GM18909 (cell line): ENCODE data around the gene LRRC63.
A peak's percentile ranks its signal among the peaks of the same experiment; 100 is the strongest.

Experiments
- ATAC-seq: cut with Tn5 transposase; IDR thresholded peaks from one replicate; pipeline ENCODE4 v1.9.1; 2021; ENCODE audit warnings: mild to moderate bottlenecking; ENCODE audit not compliant: unreplicated experiment, poor library complexity

Gene LRRC63

DNA sequence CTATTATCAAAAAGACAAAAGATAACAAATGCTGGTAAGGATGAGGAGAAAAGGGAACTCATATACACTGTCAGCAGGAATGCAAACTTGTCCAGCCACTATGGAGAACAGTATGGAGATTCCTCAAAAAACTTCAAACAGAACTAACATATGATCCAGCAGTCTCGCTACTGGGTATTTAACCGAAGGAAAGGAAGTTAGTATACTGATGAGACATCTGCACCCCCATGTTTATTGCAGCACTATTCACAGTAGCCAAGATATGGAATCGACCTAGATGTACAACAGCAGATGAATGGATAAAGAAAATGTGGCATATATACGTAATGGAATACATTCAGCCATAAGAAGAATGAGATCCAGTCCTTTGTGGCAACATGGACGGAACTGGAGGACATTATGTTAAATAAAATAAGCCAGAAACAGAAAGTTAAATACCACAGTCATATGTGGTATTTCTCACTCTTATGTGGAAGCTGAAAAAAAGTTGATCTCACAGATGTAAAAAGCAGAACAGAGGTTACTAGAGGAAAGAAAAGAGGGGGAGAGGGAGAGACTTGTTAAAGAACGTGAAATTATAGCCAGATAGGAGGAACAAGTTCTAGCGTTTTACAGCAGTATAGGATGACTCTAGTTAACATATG is 92.1 kb downstream of the LRRC63 start:
- ATAC-seq, result no peak

DNA sequence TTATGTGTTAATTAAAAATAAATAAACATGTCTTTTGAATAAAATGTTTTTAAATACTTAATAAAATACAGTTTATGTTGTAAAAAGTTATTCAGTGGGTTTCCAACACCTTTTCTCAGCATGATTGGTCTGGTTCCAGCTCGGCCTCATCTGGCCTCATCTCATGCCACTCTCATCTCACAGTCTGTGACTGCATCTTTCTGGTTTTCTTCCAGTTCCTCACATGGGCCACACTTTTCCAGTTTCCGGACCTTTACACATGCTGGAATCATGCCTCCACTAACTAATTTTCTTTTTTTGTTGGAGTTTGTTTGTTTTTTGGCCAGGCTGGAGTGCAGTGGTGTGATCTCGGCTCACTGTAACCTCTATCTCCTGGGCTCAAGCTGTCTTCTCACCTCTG is 92.8 kb downstream of the LRRC63 start:
- no peak for ATAC-seq

DNA sequence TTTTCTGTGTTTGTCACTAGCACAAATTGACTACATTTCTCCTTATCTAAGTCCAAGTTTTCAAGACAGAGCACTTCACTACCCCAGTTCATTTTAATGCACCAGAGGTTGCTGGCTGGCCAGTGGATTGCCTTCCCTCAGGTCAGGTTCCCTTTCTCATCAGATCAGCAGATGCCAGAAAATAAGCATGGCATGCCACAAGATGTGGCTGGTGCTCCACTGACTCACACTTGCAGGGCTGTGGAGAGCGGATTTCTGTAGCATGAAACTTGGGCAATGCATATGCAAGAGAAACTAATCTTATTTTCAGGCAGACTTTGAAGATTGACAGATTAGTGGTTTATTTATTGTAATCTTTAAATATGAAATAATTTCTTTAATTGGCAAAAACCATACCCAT is 95.8 kb downstream of the LRRC63 start:
- ATAC-seq, result no peak

DNA sequence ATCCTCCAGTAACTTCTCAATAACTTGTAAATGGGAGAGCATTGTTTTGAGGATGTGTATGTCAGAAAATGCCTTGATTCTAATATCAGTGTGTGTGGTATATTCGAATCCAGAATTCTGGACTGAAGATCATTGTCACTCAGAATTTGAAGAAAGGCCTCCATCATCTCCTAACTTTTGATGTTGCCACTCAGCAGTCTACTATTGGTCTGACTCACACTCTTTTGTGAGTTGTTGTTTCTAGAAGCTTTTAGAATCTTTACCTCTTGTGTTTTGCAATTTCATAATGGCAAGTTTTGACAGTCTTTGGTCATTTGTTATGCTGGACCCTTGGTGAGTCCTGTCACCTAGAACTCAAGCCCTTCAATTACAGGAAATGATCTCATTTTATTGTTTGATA is 98.3 kb downstream of the LRRC63 start:
- ATAC-seq, result no peak

DNA sequence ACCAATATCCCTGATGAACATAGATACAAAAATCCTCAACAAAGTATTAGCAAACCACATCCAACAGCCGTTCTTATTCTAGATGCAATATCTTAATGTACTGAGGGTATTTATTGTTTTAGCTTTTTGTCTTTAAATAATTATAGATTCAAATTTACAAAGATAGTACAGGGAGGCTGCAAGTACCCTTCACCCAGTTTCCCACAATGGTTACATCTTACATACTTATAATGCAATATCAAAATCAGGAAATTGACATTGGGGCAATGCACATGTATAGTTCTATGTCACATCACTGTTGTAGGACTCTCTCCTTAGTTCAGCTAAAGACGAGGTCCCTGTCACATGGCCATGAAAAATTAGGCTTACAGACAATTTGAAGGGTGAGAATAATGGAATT is 99.5 kb downstream of the LRRC63 start:
- ATAC-seq, result no peak

DNA sequence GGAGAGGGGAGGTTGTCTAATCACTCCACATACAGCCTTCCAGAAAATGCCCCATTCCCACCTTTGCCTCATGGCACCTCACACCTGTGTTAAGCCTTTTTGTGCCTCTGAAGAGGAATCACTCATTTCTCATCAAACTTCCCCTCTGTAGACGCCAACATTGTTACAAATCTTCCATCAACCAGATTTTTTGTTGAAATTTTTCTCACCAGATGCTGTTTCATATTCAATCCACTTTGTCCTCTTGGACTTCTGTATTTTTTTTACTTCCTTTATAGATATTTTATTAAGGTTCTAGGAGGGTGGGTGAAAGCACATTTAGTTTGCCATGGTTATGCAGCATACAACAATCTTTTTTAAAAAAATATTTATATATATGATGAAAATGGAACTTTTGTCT is 101.3 kb downstream of the LRRC63 start:
- no peak for ATAC-seq

DNA sequence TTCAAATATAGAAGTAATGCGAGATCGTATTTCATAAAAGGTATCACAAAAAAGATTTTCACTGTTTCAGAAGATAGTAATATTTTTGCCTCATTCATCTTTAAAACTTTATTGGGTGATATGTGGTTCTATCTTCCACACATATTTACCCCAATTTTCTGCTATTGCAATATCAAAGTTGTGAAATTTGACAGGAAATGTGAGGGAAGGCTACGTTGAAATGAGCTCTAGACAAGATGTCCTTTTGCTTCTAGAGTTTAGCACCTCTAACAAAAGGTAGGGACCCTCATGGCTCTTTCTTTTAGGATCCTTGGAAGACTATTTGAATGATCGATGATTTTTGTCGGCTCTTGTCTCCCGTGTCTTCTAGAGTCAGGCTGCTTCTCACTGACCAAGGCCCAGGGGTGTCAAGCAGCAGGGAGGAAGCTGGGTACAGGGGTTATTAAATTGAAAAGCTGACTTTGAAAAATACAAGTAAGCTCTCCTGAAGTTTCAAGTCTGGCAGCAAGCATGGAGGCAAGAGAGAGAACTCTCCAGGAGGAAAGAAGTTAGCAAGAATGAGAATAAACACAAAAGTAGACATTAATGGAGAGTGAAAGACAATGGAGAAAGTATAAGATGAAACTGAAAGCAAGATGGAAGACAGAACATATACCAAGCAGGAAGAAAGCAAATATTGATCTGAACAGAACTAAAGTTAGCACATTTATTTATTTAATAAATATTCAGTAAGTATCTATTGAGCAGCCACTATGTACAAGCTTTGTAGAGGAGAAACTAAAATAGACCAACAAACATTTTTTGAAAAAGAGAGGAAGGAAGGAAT is 101.9 kb downstream of the LRRC63 start:
- ATAC-seq, result no peak

DNA sequence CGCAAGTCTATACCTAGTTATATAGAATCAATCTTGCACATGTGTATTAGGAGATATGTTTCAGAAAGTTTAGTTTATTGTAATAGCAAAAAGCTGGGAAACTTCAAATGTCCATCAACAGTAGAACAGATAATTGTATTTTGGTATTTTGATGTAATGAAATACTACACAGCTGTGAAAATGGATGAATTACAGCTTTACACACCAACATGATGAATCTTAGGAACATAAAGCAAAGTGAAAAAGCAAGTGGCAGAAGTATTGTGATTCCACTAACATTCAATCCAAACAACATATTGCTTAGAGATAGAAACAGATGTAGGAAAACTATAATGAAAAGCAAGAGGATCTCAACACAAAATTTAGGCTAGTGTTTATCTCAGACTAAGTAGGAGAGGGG is 102.9 kb downstream of the LRRC63 start:
- no peak for ATAC-seq

DNA sequence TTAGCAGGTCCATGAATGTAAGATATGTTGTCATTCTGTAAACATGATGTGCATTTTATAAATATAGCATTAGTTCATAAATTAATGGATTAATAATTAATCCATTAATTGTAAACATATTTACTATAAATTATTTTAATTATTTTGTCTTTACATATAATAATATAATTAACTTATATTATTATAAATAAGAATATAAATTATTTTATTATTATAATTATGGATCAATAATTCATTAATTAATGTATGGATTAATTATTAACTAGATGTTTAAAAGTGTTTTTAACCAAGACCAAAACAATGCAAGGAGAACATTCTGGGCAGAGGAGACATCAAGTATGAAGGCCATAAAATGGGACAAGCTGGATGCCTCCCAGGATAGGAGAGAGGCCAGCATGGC is 103.3 kb downstream of the LRRC63 start:
- no peak for ATAC-seq

DNA sequence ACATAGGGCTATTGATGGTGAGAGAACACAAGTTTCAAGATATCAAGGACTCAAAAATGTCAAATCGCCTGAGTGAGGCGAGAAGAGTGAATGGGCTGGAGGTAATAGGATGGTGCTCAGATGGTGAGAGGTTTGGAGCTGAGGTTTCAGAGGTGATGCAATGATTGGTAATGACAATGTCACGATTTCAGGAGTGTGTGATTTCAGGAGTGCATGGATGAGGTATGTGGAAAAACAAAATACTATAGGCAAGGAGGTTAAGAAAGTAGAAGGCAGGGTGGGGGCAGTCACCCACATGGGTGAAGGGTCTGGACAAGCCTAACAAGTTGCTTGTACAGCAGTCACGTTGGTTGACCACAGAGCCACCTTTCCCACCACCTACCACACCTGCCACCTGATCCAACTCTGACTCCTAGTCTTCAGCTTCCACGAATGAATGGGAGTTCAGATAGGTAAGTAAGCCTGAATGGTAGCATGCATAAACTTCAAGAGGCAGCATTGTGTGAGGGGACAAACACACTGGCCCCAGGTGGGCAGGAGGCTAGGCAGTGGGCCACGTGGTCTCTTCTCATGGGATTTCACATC is 103.9 kb downstream of the LRRC63 start:
- ATAC-seq, result no peak

DNA sequence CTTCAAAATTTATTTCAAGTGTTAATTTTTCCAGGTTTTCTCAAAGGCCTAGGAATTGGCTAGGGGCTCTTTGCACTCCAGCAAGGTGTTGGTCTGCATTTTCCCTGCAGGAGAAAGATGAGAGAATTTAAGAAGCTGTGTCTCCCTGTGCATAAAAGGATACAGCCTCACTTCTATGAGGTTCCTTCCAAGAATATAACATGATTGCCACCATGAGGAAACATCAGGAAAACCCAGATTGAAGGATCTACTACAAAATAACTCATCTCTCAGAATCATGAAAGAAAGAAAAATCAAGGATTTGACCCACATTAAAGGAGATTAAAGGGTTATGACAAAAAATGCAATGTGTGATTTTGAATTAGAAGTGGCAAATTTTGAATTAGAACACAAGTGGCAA is 105.4 kb downstream of the LRRC63 start:
- no peak for ATAC-seq

DNA sequence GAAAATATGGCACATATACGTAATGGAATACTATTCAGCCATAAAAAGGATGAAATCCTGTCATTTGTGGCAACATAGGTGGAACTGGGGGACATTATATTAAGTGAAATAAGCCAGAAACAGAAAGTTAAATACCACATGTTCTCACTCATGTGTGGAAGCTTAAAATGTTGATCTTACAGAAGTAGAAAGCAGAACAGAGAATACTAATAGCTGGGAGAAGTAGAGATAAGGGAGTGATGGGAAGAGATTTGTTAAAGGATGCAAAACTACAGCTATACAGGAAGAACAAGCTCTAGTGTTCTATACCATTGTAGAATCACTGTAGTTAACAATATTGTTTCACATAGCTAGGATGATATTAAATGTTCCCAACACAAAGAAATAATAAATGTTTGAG is 107.3 kb downstream of the LRRC63 start:
- ATAC-seq, result no peak

DNA sequence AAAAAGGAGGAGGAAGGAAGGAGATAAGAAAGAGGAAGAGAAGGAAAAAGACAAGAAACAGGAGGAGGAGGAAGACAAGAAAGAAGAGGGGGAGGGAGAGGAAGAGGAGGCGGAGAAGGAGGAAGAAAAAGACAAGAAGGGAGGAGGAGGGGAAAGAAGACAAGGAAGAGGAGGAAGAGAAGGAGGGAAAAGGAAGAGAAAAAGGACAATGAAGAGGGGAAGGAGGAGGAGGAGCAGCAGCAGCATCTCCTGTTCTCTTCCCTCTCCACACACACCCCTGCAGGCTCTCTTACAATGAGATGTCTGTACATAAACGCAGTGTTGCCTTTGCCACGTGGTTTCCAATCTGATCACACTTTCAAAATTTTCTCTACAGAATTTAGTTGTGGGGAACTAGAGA is 108.7 kb downstream of the LRRC63 start:
- ATAC-seq, result no peak

DNA sequence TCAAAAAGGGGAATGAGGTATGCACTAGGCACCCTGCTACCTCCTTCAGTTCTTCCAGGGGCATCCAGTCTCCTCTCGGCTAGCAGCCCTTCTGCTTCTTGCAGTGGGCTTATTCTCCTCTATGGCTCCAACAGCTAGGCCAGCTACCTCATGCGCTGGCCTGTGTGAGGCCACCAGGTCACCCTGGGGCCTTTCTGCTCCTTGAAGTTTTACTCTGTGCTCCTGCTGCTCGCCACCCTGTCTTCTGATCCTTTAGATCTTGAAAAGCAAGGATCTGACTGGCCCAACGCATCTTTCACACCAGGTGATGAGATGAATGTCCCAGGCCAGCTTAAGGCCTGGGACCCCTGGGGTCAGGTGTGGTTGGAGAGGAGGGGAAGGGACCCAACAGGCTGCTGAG is 109.1 kb downstream of the LRRC63 start:
- ATAC-seq, result no peak

DNA sequence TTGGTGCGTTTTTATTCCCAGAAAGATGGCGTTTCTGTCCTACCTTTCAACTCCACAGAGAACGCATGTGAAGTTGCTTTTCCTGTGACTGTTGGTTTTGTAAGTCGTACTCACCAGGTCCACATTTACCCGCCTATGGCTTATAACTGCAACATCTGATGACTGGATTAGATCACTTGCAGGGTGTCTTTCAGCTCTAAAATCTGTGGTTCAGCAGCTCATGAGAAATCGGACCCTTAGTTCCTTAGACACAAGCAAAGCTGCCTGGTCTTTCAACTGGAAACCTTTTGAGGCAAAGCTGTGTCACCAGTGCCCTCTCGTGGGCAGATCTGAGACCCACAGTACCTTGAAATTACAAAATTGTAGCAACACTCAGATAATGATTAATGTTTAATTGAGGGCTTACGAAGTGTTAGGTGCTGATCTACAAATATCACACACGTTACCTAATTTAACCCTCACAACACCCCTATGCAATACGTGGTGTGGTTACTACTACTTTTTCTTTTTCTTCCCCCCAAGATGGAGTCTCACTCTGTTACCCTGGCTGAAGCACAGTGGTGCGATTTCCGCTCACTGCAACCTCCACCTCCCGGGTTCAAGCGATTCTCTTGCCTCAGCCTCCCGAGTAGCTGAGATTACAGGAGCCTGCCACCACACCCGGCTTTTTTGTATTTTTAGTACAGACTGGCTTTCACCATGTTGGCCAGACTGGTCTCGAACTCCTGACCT is 109.9 kb downstream of the LRRC63 start:
- ATAC-seq, result peak; percentile 48

DNA sequence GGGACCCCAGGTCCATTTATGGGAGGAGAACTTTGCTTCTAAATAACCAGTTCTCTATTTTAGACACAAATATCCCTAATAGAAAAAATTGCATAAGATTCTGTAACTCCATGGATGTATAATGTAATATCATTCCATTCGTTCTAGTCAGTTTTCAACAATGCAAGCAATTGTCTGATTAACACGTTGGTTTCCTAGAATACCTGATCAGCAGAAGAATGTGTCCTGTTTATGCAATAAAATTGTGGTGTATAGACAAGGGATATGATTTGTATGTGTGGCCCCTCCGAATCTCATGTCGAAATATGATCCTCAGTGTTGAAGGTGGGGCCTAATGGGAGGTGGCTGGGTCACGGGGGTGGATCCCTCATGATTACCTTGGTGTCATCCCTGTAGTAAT is 113.2 kb downstream of the LRRC63 start:
- ATAC-seq, result no peak
